NCI-H1417 (cell line): ENCODE data around the gene ABR.
"Not testable (repeated sequence)": the region's sequence is repeated elsewhere in the genome, so short reads cannot be mapped to it uniquely, and the experiment has no call there.

Experiments
- DNase-seq, 3 experiments: peaks; one replicate each; lab custom pipeline; 2025; lab: John Stamatoyannopoulos, UW

The ABR gene

GRCh38 chr17:1095090-1095852 is 84.5 kb downstream of the ABR start:
- no peak for DNase-seq

- no peak for DNase-seq
Observed at GRCh38 chr17:1094591-1094990, 85.2 kb downstream of the ABR start.

DNA sequence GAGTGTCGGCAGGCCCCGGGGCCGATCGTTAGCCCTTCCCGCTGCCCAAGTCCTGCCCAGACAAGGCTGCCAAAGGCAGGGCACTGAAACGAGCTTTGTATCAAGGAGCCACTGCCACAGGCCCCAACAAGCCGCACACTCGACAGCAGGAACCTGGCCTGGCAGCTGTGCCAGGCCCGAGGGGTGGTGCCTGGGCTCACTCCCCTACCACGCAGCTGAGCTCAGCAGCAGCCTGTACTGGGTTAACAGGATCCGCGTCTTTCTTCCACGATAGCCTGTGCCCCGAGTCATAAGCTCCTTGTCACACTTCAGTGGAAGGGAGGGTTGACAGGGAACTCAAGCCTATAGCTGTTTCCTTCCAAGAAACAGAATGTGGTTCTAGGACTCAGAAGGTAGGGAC is 87.9 kb downstream of the ABR start:
- no peak for DNase-seq

DNA sequence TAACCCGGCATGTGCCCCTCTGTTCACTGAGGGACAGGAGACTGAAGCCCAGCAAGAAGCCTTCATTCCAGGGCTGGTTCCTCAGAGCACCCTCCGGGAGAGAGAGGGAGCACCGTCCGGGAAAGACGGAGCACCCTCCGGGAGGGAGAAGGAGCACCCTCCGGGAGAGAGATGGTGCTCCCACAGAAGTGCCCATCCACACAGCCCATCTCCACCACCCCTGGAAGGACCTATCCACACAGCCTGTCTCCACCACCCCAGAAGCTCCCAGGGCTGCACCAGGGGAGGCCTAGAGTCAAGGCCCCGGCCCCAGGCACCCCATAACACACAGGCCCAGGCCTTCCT is 88.6 kb downstream of the ABR start:
- no peak for DNase-seq

DNA sequence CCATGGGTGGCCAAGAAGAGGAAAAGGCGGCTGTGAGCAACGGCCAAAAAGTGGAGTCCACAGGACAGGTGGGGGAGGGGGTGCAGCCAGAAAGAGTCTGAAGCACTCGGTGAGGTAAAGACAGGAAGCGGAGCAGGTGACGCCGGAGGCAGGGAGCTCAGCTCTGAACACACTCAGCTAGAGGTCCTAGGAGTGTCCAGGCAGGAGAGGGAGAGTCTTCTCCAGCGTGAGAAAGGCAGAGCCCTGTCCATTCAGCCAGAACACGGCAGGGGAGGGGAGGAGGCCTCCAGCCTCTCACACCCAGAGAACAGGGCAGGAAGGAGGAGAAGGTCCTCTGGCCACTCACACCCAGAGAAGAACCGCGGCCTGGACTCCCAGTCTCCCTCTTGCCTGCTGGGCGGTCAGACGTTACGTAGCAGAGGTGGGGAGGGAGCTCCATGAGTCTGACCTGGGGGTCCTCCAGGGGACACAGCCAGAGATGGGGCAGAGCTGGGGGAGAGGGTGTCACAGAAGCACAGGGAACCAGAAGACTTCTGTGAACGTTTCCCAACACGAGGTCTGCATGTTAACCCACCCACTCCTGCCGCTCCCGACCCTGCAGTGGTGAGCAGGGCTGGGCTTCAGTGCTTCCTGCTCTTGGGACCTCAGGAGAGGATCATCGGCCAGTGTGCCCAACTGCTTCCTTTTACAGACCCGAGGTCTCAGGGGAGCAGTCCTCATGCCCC is 89.2 kb downstream of the ABR start:
- DNase-seq: peak in 1 of 3 experiments; percentile 25

DNA sequence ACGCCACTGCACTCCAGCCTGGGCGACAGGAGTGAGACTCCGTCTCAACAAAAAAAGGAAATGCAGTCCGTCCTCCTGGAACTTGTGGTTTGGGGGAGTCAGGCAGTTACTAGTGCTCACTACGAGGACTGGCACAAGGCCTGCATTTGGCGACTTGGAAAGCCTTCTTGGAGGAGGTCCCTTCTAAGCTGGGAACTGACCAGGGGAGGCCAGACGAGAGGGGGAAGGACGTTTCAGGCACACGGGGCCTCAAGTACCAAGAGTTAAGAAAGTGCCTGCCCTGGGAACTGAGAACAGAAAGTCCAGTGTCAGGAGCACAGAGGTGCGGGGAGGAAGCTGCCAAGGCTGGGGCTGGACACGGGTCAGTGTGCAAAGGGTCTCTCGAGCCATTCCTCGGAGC is 89.9 kb downstream of the ABR start:
- no peak for DNase-seq

- peak; percentile 55 to 95 (median 89) for DNase-seq
Observed at GRCh38 chr17:1087381-1088241, 92.2 kb downstream of the ABR start.

GRCh38 chr17:1083451-1084187 is 96.2 kb downstream of the ABR start:
- DNase-seq: peak in 2 of 3 experiments; percentile 52 to 72

DNA sequence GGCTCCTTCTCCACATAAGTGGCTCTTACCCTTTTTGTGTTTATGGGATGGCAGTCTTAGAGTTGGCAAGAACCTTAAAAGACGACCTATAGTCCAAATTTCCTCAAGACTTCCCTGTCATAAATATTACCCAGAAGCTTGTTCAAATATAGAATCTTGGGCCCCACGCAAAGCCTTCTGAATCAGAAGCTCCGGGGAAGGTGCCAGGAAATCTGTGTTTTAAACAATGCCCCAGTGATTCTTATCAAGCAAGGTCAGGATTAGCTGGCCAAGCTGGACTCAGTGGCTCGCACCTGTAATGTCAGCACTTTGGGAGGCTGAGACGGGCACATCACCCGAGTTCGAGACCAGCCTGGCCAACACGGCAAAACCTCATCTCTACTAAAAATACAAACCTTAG is 97.2 kb downstream of the ABR start:
- DNase-seq: no peak

DNA sequence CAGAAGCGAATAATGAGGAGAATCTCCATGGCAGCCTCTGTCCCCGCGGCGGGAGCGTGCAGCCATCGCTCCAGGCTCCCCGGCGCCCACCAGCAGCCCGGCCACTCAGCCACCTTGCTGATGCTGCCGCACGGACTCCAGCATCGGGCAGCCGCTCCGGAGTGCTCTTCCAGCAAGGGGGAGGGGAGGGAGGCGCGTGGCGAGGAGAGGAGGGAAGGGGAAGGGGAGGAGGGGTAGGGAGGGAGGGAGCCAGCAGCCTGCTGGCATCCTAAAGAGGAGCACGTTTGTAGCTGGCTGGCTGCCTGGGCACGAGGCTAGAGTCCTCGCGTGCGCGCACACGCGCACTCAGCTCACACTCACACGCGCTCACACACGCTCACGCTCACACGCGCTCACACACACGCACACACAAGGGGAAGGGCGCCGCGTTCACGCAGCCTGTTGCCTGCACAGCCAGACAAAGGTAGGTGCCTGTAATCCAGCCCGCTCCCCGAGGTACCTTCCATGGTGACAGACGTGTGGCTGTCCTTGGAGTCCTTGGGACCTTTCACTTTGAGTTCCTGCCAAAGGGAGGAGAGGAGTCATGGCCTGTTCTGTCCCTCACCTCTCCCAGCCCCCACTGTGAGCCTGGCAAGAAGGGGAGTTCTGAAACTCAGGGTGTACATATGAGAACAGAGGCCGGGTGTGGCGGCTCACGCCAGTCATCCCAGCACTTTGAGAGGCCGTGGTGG is 100.8 kb downstream of the ABR start:
- peak; percentile 60 to 85 (median 79) for DNase-seq

GRCh38 chr17:1077986-1078711 is 101.6 kb downstream of the ABR start:
- peak; percentile 26 to 68 (median 56) for DNase-seq

DNA sequence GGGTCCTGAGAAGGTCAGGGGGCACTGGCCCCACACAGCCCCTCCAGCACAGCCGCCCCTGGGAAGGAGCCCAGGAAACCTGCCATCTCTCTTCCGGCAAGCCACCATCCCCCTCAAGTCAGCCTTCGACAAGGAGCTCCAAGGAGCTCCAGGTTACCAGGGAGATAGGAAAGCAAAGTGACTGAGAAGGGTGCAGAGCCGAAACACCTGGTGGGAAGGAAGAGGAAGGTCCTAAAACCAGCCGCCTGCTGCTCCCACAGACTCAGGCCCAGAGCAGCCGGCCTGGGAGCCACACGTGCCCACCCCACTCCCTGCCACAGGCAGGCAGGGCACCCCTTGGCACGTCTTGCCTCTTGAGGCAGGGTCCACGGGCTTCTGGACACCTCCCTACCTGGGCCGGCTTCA is 102.2 kb downstream of the ABR start:
- DNase-seq: peak in 2 of 3 experiments; percentile 23 to 59

DNA sequence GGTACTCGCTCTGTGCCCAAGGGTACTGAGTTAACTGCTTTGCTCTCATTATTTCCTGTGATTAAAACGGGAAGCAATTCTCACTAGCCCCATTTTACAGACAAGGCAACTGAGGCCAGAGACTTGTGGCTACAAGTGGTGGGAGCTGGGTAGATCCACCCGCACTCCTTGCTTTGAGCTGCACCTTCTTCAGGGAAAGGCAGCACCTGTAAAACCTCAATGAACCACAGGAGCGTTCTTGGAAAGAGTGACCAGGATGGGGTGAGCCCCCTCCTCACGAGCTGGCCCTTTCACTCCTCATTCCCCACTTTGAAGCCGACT is 102.8 kb downstream of the ABR start:
- DNase-seq: no peak

DNA sequence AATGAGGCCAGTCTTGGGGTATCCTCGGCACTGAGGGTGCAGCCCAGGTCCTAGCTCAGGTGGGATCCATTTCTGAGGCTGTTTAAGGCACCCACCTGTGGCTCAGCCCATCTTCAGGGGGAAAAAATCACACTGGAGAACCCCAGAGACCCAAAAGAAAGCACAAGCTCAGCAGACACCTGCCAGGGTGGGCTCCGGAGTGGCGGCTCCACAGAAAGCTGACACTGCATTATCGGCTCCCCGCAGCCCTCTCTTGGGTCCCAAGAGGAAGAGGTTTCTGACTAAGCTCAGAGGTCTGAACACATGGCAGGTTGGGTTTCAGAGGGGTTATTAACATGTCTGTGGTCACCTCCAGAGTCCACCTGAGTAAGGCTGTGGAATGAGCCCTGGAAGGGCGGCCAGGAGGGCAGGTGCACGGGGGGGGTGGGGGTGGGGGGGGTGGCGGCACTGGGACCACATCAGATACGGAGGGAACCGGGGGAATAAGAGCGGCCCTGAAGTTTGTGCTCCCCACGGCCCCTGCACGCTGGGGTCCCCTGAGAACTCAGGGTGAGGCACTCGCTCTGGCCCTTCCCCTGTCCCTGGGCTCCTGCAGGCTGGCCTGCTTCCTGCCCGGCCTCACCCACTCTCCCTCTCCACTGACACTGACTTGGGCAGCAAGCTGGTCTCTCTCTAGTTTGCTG is 103.3 kb downstream of the ABR start:
- DNase-seq: peak in 1 of 3 experiments; percentile 11

GRCh38 chr17:1074886-1075605 is 104.7 kb downstream of the ABR start:
- DNase-seq: peak; percentile 6 to 57 (median 39)

DNA sequence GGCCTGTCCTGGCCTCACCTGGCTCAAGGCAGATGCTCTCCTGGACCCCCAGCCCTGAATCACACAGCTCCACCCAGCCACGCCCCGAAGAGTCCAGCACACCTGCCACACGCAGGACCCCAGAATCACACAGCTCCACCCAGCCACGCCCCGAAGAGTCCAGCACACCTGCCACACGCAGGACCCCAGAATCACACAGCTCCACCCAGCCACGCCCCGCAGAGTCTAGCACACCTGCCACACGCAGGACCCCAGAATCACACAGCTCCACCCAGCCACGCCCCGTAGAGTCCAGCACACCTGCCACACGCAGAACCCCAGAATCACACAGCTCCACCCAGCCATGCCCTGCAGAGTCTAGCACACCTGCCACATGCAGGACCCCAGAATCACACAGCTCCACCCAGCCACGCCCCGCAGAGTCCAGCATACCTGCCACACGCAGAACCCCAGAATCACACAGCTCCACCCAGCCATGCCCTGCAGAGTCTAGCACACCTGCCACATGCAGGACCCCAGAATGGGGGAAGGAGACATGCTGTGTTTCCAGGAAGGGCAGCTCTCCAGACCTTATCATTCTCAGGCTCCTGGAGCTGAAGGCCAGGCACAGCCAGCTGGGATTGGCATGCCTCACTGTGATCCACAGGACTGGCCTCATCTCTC is 105.7 kb downstream of the ABR start:
- DNase-seq: not testable (repeated sequence)

DNA sequence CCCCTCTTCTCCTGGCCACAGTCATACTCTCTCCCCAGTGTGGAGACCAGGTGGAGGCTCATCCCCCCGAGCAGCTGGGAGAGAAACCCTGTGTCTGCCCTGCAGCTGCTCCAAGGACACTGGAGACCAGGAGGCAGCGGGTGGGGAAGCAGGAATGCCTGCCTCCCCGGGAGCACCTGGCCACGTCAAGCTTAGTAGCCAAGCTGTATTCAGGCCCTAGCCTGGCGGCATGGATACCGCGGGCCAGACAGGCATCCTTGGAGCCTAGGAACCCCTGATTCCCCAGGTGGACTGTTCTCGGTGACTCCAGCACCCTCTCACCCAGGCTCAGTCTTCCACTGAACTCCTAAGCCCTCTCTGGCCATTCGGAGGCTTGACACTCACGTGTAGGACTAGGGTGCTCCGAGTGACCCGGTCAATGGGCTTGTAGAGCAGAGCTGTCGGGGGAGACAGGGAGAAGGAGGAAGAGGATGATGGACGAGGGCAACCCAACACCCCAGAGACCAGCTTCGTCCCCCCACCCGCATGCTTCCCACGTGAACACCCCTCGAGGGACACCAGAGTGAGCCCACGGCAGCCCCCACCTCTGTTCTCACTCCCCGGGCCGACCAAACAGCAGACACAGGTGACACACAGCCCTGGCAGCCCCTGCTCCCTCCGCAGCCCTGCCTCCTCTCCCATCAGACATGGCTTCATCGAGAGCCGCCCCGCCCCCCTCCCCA is 106.4 kb downstream of the ABR start:
- peak; percentile 30 to 85 (median 57) for DNase-seq

- DNase-seq: no peak
Observed at GRCh38 chr17:1072551-1072961, 107.2 kb downstream of the ABR start.
